WTC11 (cell line): ENCODE results near the gene ANAPC1. TPM values are rescaled to one million over a fixed set of nuclear protein-coding genes. Genes with fewer than 3 reads are reported as not detected.

Experiments used
- ATAC-seq: fragments of 200-7000 bp; cut with Tn5 transposase; 2 replicates; pipeline ENCODE4 v1.10.0; 2021; ENCODE audit warnings: mild to moderate bottlenecking, moderate library complexity
- CTCF ChIA-PET: fragments of 300-600 bp; sonication (Branson Sonifier 250); formaldehyde crosslinking; loops from one replicate; lab custom pipeline; 2021; ENCODE audit warnings: antibody characterized with exemption; lab: Charles Lee
- POLR2A ChIA-PET: fragments of 350-600 bp; sonication (Branson Sonifier 250); formaldehyde crosslinking; loops from one replicate; lab custom pipeline; 2021; ENCODE audit warnings: antibody characterized with exemption; lab: Charles Lee
- DNase-seq: peaks from one replicate; pipeline ENCODE4 v3.0.0; 2021; ENCODE audit warnings: low spot score
- H3K27ac Mint-ChIP-seq: 2 replicates; pipeline ENCODE4 v1.8.0; 2021; ENCODE audit warnings: mixed read lengths
- H3K27me3 Mint-ChIP-seq: 2 replicates; pipeline ENCODE4 v1.8.0; 2021; ENCODE audit warnings: low read depth, mild to moderate bottlenecking, moderate library complexity, mixed read lengths
- H3K36me3 Mint-ChIP-seq: 2 replicates; pipeline ENCODE4 v1.8.0; 2021; ENCODE audit warnings: mixed read lengths
- H3K4me1 Mint-ChIP-seq: 2 replicates; pipeline ENCODE4 v1.8.0; 2022; ENCODE audit warnings: mixed read lengths
- H3K4me3 Mint-ChIP-seq: 2 replicates; pipeline ENCODE4 v1.8.0; 2021; ENCODE audit warnings: mild to moderate bottlenecking, moderate library complexity, mixed read lengths
- H3K9me3 Mint-ChIP-seq: 2 replicates; pipeline ENCODE4 v1.8.0; 2021; ENCODE audit warnings: mixed read lengths
- CBFB ChIP-seq: sonication (generic); formaldehyde crosslinking; IDR thresholded peaks from 2 replicates; pipeline ENCODE4 v1.8.1; 2022; ENCODE audit warnings: mild to moderate bottlenecking, low read depth, missing genetic modification reagents
- EMX1 ChIP-seq: fragments of 250-450 bp; sonication (Bioruptor Pico); IDR thresholded peaks from 2 replicates; pipeline ENCODE4 v1.8.0; 2021; ENCODE audit warnings: mild to moderate bottlenecking
- FOXJ3 ChIP-seq: sonication (generic); formaldehyde crosslinking; IDR thresholded peaks from 2 replicates; pipeline ENCODE4 v1.9.0; 2021; ENCODE audit warnings: missing genetic modification reagents, mild to moderate bottlenecking, borderline replicate concordance
- FOXK1 ChIP-seq: sonication (generic); formaldehyde crosslinking; IDR thresholded peaks from 2 replicates; pipeline ENCODE4 v1.8.0; 2022; ENCODE audit warnings: mild to moderate bottlenecking, moderate library complexity, missing genetic modification reagents
- FOXP1 ChIP-seq: sonication (generic); formaldehyde crosslinking; IDR thresholded peaks from 2 replicates; pipeline ENCODE4 v1.8.0; 2022; ENCODE audit warnings: missing genetic modification reagents, mild to moderate bottlenecking, moderate library complexity, borderline replicate concordance
- GRHL2 ChIP-seq: fragments of 250-450 bp; sonication (Bioruptor Pico); IDR thresholded peaks from 2 replicates; pipeline ENCODE4 v1.8.0; 2022; ENCODE audit warnings: mild to moderate bottlenecking, moderate library complexity; ENCODE audit not compliant: insufficient replicate concordance, severe bottlenecking
- IRF2 ChIP-seq: sonication (generic); formaldehyde crosslinking; IDR thresholded peaks from 2 replicates; pipeline ENCODE4 v1.8.0; 2022; ENCODE audit warnings: low read depth, missing genetic modification reagents, borderline replicate concordance
- JAZF1 ChIP-seq: fragments of 250-450 bp; sonication (Bioruptor Pico); IDR thresholded peaks from 2 replicates; pipeline ENCODE4 v1.9.0; 2021; ENCODE audit warnings: moderate library complexity, mild to moderate bottlenecking, inconsistent platforms
- JUN ChIP-seq: sonication (generic); formaldehyde crosslinking; IDR thresholded peaks from 2 replicates; pipeline ENCODE4 v1.8.0; 2023; ENCODE audit warnings: mild to moderate bottlenecking, missing genetic modification reagents
- KAT7 ChIP-seq: sonication (generic); formaldehyde crosslinking; IDR thresholded peaks from 2 replicates; pipeline ENCODE4 v1.8.1; 2023; ENCODE audit warnings: missing genetic modification reagents, mild to moderate bottlenecking, borderline replicate concordance
- NR1H2 ChIP-seq: sonication (generic); formaldehyde crosslinking; IDR thresholded peaks from 2 replicates; pipeline ENCODE4 v1.9.0; 2021; ENCODE audit warnings: mild to moderate bottlenecking, moderate library complexity, missing genetic modification reagents
- NR2C2 ChIP-seq: sonication (generic); formaldehyde crosslinking; IDR thresholded peaks from 2 replicates; pipeline ENCODE4 v1.8.0; 2022; ENCODE audit warnings: mild to moderate bottlenecking, missing genetic modification reagents
- RORB ChIP-seq: fragments of 250-450 bp; sonication (Bioruptor Pico); IDR thresholded peaks from 2 replicates; pipeline ENCODE4 v1.9.0; 2021; ENCODE audit warnings: mild to moderate bottlenecking
- SMAD3 ChIP-seq: sonication (generic); formaldehyde crosslinking; IDR thresholded peaks from 2 replicates; pipeline ENCODE4 v1.8.0; 2022; ENCODE audit warnings: missing genetic modification reagents, mild to moderate bottlenecking, borderline replicate concordance
- TEAD1 ChIP-seq: sonication (generic); formaldehyde crosslinking; IDR thresholded peaks from 2 replicates; pipeline ENCODE4 v1.8.0; 2022; ENCODE audit warnings: mild to moderate bottlenecking, missing genetic modification reagents
- ZNF121 ChIP-seq: sonication (generic); formaldehyde crosslinking; IDR thresholded peaks from 2 replicates; pipeline ENCODE4 v1.8.0; 2023; ENCODE audit warnings: missing genetic modification reagents
- total RNA-seq: library from RNA; stranded (reverse); gene quantifications from 3 replicates; pipeline ENCODE4 v1.2.3, GENCODE V29; 2021
- TF ChIP-seq, protein P1 (sequence below): sonication (generic); formaldehyde crosslinking; IDR thresholded peaks from 2 replicates; pipeline ENCODE4 v1.8.1; 2022; ENCODE audit warnings: mild to moderate bottlenecking, moderate library complexity, missing genetic modification reagents
- TF ChIP-seq, protein P2 (sequence below): sonication (generic); formaldehyde crosslinking; IDR thresholded peaks from 2 replicates; pipeline ENCODE4 v1.8.1; 2023; ENCODE audit warnings: mild to moderate bottlenecking, missing genetic modification reagents, moderate library complexity
- TF ChIP-seq, protein P3 (sequence below): sonication (generic); formaldehyde crosslinking; IDR thresholded peaks from 2 replicates; pipeline ENCODE4 v1.8.1; 2023; ENCODE audit warnings: mild to moderate bottlenecking, missing genetic modification reagents
- TF ChIP-seq, protein P4 (sequence below): sonication (generic); formaldehyde crosslinking; IDR thresholded peaks from 2 replicates; pipeline ENCODE4 v1.8.1; 2023; ENCODE audit warnings: mild to moderate bottlenecking, moderate library complexity, missing genetic modification reagents
- TF ChIP-seq, protein P5 (sequence below): sonication (generic); formaldehyde crosslinking; IDR thresholded peaks from 2 replicates; pipeline ENCODE4 v1.8.0; 2023; ENCODE audit warnings: missing genetic modification reagents, mild to moderate bottlenecking, borderline replicate concordance
- TF ChIP-seq, protein P6 (sequence below): sonication (generic); formaldehyde crosslinking; IDR thresholded peaks from 2 replicates; pipeline ENCODE4 v1.8.0; 2023; ENCODE audit warnings: mild to moderate bottlenecking, missing genetic modification reagents
- TF ChIP-seq, protein P7 (sequence below): fragments of 250-450 bp; sonication (Bioruptor Pico); IDR thresholded peaks from 2 replicates; pipeline ENCODE4 v1.9.0; 2021; ENCODE audit warnings: moderate library complexity, mild to moderate bottlenecking, inconsistent platforms, borderline replicate concordance

The ANAPC1 gene
- total RNA-seq, 1 experiment from 2014 or later = 122 TPM

DNA sequence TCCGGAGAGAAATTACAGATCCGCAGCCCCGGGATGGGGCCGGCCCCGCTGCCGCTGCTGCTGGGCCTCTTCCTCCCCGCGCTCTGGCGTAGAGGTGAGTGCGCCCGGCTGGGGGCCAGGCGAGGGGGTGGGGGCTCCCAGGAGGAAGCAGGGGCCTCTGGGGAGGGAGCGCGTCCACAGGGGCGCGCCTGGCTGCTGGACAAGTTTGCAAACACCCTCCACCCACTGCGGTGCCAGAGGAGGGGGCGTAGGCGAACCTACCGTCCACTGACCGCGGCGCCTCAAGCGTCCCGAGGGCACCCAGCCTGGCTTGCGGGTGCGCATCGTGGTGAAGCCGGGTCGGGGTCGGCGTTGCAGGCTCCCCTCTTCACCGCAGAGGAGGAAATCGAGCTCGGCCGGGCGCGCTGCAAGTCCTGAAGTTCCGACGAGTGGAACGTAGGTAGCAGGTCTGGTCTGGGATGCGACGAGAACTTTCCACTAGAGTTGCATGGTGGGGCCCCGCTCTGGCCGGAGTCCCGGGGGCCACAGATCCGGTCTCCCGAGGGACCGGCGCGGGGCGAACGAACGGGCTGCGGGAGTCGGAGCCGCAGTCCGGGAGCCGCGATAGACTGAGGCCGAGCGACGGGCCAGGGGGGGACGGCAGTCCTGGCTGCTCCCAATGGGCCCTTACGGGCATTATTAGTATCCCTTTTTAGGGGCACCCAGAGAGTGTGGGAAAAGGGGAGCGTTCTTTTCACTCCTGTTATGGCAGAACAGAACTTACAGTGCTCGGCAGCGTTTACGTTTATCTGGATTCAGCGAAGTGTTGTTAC lies 14.9 kb upstream of the ANAPC1 start:
- H3K27me3 Mint-ChIP-seq = peaks cover 30% of the 10 kb centered on the region
- peak overlapping the region; percentile 83 for H3K4me3 Mint-ChIP-seq
- H3K27ac Mint-ChIP-seq = no peak overlapping the region
- ChIA-PET CTCF (interaction anchor here (0.5 to 3.3 kb wide), 7 partner anchors 11 to 705 kb away, joined by 3 to 14 read pairs (median 4); partner anchors contain the start of gene TMEM87B), POLR2A (interaction anchor here (0.6 to 1.8 kb wide), 3 partner anchors 58 to 708 kb away, joined by 4 to 8 read pairs (median 4); partner anchors contain the start of gene TMEM87B)
- H3K9me3 Mint-ChIP-seq = no peaks in the 10 kb centered on the region
- H3K36me3 Mint-ChIP-seq = no peaks in the 10 kb centered on the region
- ATAC-seq (peak; percentile 7), DNase-seq (peak; percentile 57)
- peaks cover 39% of the 10 kb centered on the region for H3K4me1 Mint-ChIP-seq
- TF ChIP-seq CBFB (CRISPR knock-in tag) (no peak), TEAD1 (CRISPR knock-in tag) (0 out of 2 replicates have a peak, but pooled peaks have one; percentile 1), SMAD3 (CRISPR knock-in tag) (no peak), NR1H2 (no peak), JUN (CRISPR knock-in tag) (no peak), FOXK1 (CRISPR knock-in tag) (no peak), IRF2 (CRISPR knock-in tag) (no peak), JAZF1 (CRISPR knock-in tag) (no peak), RORB (no peak), ZNF121 (CRISPR knock-in tag) (no peak), NR2C2 (CRISPR knock-in tag) (no peak), GRHL2 (CRISPR knock-in tag) (no peak), FOXP1 (CRISPR knock-in tag) (peak; percentile 73; the same call in 1 of the 2 replicates), EMX1 (CRISPR knock-in tag) (no peak), KAT7 (CRISPR knock-in tag) (peak; percentile 44; the same call in 1 of the 2 replicates), FOXJ3 (CRISPR knock-in tag) (no peak)
- TF ChIP-seq, protein P1, sequence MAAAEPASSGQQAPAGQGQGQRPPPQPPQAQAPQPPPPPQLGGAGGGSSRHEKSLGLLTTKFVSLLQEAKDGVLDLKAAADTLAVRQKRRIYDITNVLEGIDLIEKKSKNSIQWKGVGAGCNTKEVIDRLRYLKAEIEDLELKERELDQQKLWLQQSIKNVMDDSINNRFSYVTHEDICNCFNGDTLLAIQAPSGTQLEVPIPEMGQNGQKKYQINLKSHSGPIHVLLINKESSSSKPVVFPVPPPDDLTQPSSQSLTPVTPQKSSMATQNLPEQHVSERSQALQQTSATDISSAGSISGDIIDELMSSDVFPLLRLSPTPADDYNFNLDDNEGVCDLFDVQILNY (CRISPR knock-in tag) = no peak; the same call in 1 of the 2 replicates
- TF ChIP-seq, protein P2, sequence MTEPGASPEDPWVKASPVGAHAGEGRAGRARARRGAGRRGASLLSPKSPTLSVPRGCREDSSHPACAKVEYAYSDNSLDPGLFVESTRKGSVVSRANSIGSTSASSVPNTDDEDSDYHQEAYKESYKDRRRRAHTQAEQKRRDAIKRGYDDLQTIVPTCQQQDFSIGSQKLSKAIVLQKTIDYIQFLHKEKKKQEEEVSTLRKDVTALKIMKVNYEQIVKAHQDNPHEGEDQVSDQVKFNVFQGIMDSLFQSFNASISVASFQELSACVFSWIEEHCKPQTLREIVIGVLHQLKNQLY = no peak
- TF ChIP-seq, protein P3, sequence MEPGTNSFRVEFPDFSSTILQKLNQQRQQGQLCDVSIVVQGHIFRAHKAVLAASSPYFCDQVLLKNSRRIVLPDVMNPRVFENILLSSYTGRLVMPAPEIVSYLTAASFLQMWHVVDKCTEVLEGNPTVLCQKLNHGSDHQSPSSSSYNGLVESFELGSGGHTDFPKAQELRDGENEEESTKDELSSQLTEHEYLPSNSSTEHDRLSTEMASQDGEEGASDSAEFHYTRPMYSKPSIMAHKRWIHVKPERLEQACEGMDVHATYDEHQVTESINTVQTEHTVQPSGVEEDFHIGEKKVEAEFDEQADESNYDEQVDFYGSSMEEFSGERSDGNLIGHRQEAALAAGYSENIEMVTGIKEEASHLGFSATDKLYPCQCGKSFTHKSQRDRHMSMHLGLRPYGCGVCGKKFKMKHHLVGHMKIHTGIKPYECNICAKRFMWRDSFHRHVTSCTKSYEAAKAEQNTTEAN (CRISPR knock-in tag) = no peak
- TF ChIP-seq, protein P4, sequence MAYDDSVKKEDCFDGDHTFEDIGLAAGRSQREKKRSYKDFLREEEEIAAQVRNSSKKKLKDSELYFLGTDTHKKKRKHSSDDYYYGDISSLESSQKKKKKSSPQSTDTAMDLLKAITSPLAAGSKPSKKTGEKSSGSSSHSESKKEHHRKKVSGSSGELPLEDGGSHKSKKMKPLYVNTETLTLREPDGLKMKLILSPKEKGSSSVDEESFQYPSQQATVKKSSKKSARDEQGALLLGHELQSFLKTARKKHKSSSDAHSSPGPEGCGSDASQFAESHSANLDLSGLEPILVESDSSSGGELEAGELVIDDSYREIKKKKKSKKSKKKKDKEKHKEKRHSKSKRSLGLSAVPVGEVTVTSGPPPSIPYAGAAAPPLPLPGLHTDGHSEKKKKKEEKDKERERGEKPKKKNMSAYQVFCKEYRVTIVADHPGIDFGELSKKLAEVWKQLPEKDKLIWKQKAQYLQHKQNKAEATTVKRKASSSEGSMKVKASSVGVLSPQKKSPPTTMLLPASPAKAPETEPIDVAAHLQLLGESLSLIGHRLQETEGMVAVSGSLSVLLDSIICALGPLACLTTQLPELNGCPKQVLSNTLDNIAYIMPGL = peak; percentile 86
- TF ChIP-seq, protein P5, sequence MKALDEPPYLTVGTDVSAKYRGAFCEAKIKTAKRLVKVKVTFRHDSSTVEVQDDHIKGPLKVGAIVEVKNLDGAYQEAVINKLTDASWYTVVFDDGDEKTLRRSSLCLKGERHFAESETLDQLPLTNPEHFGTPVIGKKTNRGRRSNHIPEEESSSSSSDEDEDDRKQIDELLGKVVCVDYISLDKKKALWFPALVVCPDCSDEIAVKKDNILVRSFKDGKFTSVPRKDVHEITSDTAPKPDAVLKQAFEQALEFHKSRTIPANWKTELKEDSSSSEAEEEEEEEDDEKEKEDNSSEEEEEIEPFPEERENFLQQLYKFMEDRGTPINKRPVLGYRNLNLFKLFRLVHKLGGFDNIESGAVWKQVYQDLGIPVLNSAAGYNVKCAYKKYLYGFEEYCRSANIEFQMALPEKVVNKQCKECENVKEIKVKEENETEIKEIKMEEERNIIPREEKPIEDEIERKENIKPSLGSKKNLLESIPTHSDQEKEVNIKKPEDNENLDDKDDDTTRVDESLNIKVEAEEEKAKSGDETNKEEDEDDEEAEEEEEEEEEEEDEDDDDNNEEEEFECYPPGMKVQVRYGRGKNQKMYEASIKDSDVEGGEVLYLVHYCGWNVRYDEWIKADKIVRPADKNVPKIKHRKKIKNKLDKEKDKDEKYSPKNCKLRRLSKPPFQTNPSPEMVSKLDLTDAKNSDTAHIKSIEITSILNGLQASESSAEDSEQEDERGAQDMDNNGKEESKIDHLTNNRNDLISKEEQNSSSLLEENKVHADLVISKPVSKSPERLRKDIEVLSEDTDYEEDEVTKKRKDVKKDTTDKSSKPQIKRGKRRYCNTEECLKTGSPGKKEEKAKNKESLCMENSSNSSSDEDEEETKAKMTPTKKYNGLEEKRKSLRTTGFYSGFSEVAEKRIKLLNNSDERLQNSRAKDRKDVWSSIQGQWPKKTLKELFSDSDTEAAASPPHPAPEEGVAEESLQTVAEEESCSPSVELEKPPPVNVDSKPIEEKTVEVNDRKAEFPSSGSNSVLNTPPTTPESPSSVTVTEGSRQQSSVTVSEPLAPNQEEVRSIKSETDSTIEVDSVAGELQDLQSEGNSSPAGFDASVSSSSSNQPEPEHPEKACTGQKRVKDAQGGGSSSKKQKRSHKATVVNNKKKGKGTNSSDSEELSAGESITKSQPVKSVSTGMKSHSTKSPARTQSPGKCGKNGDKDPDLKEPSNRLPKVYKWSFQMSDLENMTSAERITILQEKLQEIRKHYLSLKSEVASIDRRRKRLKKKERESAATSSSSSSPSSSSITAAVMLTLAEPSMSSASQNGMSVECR (CRISPR knock-in tag) = no peak
- TF ChIP-seq, protein P6, sequence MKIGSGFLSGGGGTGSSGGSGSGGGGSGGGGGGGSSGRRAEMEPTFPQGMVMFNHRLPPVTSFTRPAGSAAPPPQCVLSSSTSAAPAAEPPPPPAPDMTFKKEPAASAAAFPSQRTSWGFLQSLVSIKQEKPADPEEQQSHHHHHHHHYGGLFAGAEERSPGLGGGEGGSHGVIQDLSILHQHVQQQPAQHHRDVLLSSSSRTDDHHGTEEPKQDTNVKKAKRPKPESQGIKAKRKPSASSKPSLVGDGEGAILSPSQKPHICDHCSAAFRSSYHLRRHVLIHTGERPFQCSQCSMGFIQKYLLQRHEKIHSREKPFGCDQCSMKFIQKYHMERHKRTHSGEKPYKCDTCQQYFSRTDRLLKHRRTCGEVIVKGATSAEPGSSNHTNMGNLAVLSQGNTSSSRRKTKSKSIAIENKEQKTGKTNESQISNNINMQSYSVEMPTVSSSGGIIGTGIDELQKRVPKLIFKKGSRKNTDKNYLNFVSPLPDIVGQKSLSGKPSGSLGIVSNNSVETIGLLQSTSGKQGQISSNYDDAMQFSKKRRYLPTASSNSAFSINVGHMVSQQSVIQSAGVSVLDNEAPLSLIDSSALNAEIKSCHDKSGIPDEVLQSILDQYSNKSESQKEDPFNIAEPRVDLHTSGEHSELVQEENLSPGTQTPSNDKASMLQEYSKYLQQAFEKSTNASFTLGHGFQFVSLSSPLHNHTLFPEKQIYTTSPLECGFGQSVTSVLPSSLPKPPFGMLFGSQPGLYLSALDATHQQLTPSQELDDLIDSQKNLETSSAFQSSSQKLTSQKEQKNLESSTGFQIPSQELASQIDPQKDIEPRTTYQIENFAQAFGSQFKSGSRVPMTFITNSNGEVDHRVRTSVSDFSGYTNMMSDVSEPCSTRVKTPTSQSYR (CRISPR knock-in tag) = no peak
- TF ChIP-seq, protein P7, sequence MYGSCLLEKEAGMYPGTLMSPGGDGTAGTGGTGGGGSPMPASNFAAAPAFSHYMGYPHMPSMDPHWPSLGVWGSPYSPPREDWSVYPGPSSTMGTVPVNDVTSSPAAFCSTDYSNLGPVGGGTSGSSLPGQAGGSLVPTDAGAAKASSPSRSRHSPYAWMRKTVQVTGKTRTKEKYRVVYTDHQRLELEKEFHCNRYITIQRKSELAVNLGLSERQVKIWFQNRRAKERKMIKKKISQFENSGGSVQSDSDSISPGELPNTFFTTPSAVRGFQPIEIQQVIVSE (CRISPR knock-in tag) = no peak
